Measurements from ENCODE around the gene CHAD. TPM values are rescaled to one million over a fixed set of nuclear protein-coding genes. Genes with fewer than 3 reads are reported as not detected.

The CHAD gene
- total and polyA plus RNA-seq, 2 of the 13 experiments (the other 11 are each of a cell fraction or from before 2014, with no cell fraction given): 1.4 TPM; not detected in 1

DNA sequence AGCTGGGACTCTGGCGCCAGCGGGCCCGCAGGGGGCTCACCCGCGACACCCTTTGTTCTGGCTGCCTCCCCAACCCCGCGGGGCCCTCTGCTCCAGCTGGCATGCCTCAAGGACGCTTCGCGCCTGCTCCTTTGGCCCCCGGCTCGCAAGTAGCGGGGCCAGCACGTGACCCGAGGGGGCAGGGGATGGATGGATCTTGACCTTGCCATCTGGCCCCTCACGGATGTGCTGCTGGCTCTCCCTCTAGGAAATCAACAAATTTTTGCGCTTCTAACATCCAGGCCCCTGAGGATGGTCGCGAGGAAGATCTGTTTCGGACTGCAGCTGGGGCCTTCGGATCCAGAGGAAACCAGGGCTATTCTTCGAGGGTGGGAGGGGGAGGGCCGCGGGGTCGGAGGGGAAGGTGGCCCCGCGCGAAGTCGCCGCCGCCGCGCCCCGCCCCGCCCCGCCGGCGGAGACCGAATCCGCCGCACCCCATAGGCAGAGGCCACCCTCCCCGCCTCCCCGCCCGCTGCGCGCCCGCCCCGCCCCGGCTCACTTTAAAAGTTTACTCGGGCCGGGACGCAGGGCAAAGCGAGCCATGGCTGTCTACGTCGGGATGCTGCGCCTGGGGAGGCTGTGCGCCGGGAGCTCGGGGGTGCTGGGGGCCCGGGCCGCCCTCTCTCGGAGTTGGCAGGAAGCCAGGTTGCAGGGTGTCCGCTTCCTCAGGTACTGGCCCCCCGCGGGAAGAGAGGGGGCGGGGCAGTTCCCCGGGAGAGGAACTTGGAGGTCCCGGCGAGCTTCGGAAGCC, 42.8 kb downstream of the CHAD start, which contains the start of gene ACSF2 (continued):
- no peak for TF ChIP-seq RNF2 (conservative IDR thresholded peaks at IDR 0.05; ENCODE audit: low read depth)
- TF ChIP-seq NFE2L1 (CRISPR knock-in tag; IDR thresholded peaks at IDR 0.05; ENCODE audit: borderline replicate concordance): peak; percentile 54; the same call in 1 of the 2 replicates
- TF ChIP-seq, protein P1, sequence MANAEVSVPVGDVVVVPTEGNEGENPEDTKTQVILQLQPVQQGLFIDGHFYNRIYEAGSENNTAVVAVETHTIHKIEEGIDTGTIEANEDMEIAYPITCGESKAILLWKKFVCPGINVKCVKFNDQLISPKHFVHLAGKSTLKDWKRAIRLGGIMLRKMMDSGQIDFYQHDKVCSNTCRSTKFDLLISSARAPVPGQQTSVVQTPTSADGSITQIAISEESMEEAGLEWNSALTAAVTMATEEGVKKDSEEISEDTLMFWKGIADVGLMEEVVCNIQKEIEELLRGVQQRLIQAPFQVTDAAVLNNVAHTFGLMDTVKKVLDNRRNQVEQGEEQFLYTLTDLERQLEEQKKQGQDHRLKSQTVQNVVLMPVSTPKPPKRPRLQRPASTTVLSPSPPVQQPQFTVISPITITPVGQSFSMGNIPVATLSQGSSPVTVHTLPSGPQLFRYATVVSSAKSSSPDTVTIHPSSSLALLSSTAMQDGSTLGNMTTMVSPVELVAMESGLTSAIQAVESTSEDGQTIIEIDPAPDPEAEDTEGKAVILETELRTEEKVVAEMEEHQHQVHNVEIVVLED (CRISPR knock-in tag; IDR thresholded peaks at IDR 0.05; ENCODE audit: borderline replicate concordance): no peak
- TF ChIP-seq ZNF766 (CRISPR knock-in tag; IDR thresholded peaks at IDR 0.05; ENCODE audit: borderline replicate concordance): no peak
- no peak for TF ChIP-seq ZNF570 (CRISPR knock-in tag; IDR thresholded peaks at IDR 0.05; ENCODE audit: borderline replicate concordance)
- TF ChIP-seq SIX1 (CRISPR knock-in tag; IDR thresholded peaks at IDR 0.05; ENCODE audit: borderline replicate concordance): no peak
- TF ChIP-seq SIN3A (IDR thresholded peaks at IDR 0.05; ENCODE audit: borderline replicate concordance, low read depth, low read length): no peak
- TF ChIP-seq, protein P2, sequence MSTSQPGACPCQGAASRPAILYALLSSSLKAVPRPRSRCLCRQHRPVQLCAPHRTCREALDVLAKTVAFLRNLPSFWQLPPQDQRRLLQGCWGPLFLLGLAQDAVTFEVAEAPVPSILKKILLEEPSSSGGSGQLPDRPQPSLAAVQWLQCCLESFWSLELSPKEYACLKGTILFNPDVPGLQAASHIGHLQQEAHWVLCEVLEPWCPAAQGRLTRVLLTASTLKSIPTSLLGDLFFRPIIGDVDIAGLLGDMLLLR (CRISPR knock-in tag; IDR thresholded peaks at IDR 0.05): no peak
- TF ChIP-seq, protein P3, sequence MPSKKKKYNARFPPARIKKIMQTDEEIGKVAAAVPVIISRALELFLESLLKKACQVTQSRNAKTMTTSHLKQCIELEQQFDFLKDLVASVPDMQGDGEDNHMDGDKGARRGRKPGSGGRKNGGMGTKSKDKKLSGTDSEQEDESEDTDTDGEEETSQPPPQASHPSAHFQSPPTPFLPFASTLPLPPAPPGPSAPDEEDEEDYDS (CRISPR knock-in tag; IDR thresholded peaks at IDR 0.05): peak; percentile 86
- TF ChIP-seq IRF2 (CRISPR knock-in tag; IDR thresholded peaks at IDR 0.05): 0 out of 2 replicates have a peak, but pooled peaks have one; percentile 8
- TF ChIP-seq, protein P4, sequence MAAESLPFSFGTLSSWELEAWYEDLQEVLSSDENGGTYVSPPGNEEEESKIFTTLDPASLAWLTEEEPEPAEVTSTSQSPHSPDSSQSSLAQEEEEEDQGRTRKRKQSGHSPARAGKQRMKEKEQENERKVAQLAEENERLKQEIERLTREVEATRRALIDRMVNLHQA (CRISPR knock-in tag; IDR thresholded peaks at IDR 0.05): no peak
- TF ChIP-seq, protein P5, sequence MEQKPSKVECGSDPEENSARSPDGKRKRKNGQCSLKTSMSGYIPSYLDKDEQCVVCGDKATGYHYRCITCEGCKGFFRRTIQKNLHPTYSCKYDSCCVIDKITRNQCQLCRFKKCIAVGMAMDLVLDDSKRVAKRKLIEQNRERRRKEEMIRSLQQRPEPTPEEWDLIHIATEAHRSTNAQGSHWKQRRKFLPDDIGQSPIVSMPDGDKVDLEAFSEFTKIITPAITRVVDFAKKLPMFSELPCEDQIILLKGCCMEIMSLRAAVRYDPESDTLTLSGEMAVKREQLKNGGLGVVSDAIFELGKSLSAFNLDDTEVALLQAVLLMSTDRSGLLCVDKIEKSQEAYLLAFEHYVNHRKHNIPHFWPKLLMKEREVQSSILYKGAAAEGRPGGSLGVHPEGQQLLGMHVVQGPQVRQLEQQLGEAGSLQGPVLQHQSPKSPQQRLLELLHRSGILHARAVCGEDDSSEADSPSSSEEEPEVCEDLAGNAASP (CRISPR knock-in tag; IDR thresholded peaks at IDR 0.05; ENCODE audit: borderline replicate concordance): peak; percentile 44; the same call in 1 of the 2 replicates
- TF ChIP-seq THAP11 (CRISPR knock-in tag; IDR thresholded peaks at IDR 0.05): no peak
- TF ChIP-seq, protein P6, sequence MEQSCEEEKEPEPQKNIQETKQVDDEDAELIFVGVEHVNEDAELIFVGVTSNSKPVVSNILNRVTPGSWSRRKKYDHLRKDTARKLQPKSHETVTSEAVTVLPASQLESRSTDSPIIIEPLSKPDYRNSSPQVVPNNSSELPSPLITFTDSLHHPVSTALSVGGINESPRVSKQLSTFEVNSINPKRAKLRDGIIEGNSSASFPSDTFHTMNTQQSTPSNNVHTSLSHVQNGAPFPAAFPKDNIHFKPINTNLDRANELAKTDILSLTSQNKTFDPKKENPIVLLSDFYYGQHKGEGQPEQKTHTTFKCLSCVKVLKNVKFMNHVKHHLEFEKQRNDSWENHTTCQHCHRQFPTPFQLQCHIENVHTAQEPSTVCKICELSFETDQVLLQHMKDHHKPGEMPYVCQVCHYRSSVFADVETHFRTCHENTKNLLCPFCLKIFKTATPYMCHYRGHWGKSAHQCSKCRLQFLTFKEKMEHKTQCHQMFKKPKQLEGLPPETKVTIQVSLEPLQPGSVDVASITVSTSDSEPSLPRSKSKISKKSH (CRISPR knock-in tag; IDR thresholded peaks at IDR 0.05; ENCODE audit: borderline replicate concordance): no peak
- no peak for TF ChIP-seq XRCC5 (optimal IDR thresholded peaks at IDR 0.05; ENCODE audit: low read length)
